Activated naive CD8-positive, alpha-beta T cell treated with anti-CD3 and anti-CD28 coated beads, Interleukin-2, amount 50 U/mL, for 16 hours (primary cell): ENCODE measurements around the gene C7orf25.

Experiments used
- DNase-seq: peaks from one replicate; pipeline ENCODE4 v3.0.0-alpha.2; 2020; ENCODE audit warnings: low read depth, low spot score

Gene C7orf25

GRCh38 chr7:42911454-42912447 is at the start of gene C7orf25:
C7orf25 (minus strand) TSS chr7:42912070; CDS start chr7:42910900, 1,170 bp downstream.
- DNase-seq: peak; percentile 83

GRCh38 chr7:42961170-42961569 is 49.3 kb upstream of the C7orf25 start:
- DNase-seq: no peak

DNA sequence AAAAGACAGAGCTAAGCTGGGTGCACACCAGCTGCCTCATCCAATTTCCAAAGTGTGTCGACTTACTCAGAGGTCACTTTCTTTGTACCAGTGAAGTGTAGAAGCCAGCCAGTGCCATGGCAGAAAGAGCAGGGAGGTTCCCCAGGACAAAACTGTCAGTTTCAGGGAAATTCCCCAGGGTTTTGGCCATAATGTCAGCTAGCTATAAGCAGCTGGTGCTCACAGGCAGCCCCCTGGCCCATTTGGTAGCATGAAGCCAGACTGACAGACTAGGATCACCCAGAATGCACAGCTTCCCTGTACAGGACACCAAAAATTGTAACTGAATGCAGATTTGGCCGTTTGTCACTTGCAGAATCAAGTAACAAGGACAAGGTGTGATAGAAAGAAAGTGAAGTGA is 48.9 kb upstream of the C7orf25 start:
- no peak for DNase-seq

GRCh38 chr7:42959549-42959948 is 47.7 kb upstream of the C7orf25 start:
- no peak for DNase-seq

DNA sequence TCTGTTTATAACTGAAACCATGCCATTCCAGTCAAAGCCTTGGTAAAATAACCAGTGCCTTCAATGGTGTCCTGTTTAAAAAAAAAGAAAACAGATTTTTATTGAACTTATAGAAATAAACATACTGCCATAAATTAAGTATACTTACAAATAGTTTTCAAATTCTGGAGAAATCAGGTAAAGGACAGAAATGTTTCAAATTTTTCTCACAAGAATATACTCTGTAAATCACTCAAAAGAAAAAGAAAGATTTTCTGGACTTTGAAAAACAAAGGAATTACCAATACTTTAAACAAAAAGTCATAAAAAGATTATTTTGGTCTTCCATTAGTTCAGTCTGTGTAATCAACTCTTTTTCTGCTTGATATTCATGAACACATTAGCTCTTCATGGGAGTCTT is 44.2 kb upstream of the C7orf25 start:
- no peak for DNase-seq

- DNase-seq: no peak
Observed at GRCh38 chr7:42953994-42954393, 42.1 kb upstream of the C7orf25 start.

- DNase-seq: no peak
Observed at GRCh38 chr7:42952328-42952727, 40.5 kb upstream of the C7orf25 start.

DNA sequence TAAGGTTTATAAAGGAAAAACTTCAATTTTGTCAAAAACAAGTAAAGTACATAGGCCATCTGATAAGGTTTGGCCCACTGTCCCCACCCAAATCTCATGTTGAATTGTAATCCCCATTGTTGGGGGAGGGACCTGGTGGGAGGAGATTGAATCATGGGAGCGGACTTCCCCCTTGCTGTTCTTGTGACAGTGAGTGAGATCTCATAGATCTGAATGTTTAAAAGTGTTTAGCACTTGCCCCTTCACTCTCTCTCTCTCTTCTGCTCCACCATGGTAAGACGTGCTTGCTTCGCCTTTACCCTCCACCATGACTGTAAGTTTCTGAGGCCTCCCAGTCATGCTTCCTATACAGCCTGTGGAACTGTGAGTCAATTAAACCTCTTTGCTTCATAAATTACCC is 38.5 kb upstream of the C7orf25 start:
- no peak for DNase-seq

DNA sequence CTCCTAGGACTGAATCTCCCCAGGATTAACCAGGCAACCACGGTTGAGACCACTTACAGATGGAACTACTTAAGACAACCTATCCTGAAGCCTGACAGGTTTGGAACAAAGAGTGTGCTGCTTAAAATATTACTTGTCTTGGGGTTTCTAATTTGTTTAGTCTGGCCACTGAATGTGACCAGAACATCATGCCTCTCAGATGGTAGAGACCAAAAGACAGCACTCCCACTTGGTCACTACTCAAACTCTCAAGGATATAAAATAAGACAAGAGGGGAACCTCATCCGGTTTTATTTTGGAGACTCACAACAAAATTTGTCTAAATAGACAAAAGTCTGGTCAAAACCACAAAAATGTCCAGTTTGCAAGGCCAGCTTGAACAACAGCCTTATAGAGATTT is 35.7 kb upstream of the C7orf25 start:
- no peak for DNase-seq

- DNase-seq: no peak
Observed at GRCh38 chr7:42946627-42946950, 34.7 kb upstream of the C7orf25 start.

DNA sequence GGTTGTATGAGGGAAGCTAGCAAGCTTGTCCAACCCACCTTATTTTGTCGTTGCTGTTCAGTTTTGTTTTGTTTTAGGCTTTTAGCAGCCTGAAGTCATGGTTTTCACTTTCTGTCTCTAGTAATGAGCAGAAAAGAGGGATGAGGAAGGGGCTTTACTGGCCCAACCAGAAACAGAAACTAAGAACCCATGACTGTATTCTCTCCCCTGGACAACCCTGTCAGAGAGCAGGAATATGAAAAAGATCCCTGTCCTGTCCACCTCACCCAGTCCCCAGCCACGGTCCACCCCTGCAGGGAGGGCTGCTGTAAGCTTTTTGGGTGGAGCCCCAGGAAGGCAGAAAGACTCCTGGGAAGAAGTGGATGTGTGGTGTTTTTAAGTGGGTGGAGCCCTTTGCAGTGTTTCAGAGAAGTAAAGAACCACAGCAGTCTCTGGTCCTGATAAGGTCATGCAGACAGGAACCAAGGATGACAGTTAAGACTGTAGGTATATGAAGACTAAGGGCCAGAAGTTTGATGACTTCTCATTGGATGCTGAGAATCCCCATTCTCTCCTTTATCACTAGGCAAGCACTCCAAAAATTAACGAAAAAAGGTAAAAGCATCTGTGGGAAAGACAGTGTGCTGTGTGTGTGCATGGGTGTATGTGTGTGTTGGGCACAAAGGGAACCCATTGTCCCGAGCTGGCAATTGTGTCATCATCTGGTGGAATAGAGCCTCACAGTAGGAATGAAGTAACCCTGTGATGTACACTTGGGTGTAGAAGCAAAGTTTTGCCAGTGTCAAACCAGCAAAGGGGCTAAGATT is 34.2 kb upstream of the C7orf25 start:
- DNase-seq: no peak

- peak; percentile 58 for DNase-seq
Observed at GRCh38 chr7:42940985-42941847, 29.3 kb upstream of the C7orf25 start.

- no peak for DNase-seq
Observed at GRCh38 chr7:42939457-42940240, 27.8 kb upstream of the C7orf25 start.

DNA sequence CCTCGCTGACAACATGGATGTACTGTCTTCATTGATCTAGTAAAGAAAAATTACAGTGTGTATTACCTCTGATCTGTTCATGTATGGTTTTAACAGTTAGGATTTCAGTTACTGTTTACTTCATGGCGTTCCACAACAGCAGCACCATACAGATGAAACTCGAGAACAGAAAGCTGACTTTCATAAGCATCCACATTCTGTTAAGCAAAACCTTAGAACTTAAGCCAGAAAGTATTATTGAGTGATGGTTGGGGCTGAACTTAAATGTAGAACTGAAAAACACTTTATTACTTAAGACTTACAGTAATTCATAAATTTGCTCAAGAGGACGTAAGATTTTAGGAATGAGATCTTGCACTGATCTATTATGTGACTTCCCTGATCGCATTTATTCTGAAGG is 24.0 kb upstream of the C7orf25 start:
- DNase-seq: no peak

- DNase-seq: no peak
Observed at GRCh38 chr7:42934291-42934690, 22.4 kb upstream of the C7orf25 start.

DNA sequence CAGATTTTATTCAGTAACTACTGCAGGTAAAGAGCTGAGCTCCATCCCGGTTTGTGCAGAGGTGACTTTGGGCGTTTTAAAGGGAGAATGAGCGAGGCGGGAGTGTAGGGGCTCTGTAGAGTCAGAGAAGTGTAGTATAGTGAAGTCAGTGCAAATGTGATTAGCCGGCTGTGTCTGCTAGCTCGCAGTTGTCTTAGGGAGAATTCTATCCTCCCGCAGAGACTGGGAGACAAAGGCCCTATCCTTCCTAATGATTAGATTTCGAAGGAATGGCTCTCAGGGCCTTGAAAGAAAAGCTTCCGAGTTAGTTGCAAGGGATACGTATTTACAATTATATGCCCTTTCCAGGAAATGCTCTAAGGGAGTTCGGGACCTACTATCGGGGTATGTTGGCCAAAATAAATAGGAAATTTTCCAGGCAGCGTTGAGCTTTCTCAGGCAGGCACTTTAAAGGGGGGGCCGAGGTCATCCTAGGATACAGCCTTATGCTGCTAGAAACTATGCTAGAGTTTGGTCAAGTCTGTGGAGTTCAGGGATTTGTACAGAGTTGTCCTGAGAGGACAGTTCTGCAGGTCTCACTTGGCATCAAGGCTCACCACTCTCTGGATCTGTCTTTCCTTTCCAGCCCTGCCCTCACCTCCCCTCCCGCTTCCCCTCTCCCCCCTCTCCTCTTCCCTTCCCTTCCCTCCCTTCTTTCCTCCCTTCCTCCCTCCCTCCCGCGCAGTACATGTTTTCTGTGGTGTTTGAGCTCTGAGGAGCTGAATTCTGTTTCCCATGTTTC is 21.1 kb upstream of the C7orf25 start:
- DNase-seq: no peak

DNA sequence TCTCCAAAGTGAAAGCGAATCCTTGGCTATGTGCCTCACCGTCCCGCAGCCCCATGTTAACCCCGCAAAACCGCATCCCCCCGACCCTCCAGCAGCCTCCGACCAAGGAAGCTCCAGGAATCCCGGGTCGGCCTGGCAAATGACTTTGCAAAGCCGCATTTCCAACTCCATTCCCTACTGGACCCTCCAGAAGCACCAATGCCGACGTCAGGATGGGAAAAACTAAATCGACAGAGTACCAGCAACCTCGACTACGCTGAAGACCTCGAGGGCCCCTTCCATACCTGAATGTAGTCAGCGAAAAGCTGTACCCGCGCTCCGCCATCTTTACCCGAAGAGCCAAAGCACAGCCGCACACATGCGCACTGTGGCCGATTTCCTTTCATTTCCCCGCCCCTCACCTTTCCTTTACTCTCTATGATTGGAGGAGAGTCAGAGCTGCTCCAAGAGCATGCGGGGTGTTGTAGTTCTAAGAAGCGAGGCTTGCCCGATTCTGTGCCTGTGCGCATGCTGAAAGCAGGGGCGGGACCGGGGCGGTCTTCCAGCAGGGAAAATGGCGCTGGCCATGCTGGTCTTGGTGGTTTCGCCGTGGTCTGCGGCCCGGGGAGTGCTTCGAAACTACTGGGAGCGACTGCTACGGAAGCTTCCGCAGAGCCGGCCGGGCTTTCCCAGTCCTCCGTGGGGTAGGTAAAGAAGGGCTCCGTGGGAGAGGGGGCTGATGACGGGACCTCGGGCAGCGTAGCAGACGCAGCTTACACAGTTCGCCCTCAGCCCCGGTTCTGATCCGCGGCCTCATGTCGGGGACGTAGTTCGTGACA is 20.2 kb upstream of the C7orf25 start, which contains the start of the genes MRPL32 and PSMA2:
Gene MRPL32, plus strand, starts transcription at position 543 of the 818 bp plus-strand sequence. Its CDS starts 11 bp downstream, at position 554.
Gene PSMA2, minus strand, starts transcription at position 341 of the 818 bp plus-strand sequence. Its CDS starts 16 bp downstream, at position 325.
- DNase-seq: peak; percentile 86

GRCh38 chr7:42931447-42931833 is 19.6 kb upstream of the C7orf25 start:
- no peak for DNase-seq

GRCh38 chr7:42930889-42931288 is 19.0 kb upstream of the C7orf25 start:
- no peak for DNase-seq
